ENCODE measurements around the gene DVL1. TPM values are rescaled to one million over a fixed set of nuclear protein-coding genes. Genes with fewer than 3 reads are reported as not detected.

DVL1 gene
- total RNA-seq, 1 donor from 2014 or later = 92.9 TPM

- H3K36me3 Mint-ChIP-seq (ENCODE audit: unreplicated experiment) = no peaks in the 10 kb centered on the region
- TF ChIP-seq CTCF (IDR thresholded peaks at IDR 0.05) = no peak
- no peak for DNase-seq (ENCODE audit: extremely low spot score, unreplicated experiment)
- no peaks in the 10 kb centered on the region for H3K9me3 Mint-ChIP-seq (ENCODE audit: unreplicated experiment)
- no peaks in the 10 kb centered on the region for H3K27me3 Mint-ChIP-seq (ENCODE audit: unreplicated experiment)
- peaks cover 26% of the 10 kb centered on the region for H3K4me1 Mint-ChIP-seq (ENCODE audit: unreplicated experiment)
- no peak overlapping the region for H3K4me3 Mint-ChIP-seq (ENCODE audit: unreplicated experiment)
- no peak overlapping the region for H3K27ac Mint-ChIP-seq (ENCODE audit: unreplicated experiment)
These were observed 19.7 kb downstream of the DVL1 start for GRCh38 chr1:1329304-1330210.

- Mint-ChIP-seq H3K27ac (ENCODE audit: unreplicated experiment) (no peak overlapping the region), H3K4me3 (ENCODE audit: unreplicated experiment) (no peak overlapping the region)
These were observed 21.0 kb downstream of the DVL1 start for GRCh38 chr1:1328254-1328653.

GRCh38 chr1:1327291-1327690, 21.9 kb downstream of the DVL1 start:
- DNase-seq (ENCODE audit: extremely low spot score, unreplicated experiment) = no peak
- H3K4me1 Mint-ChIP-seq (ENCODE audit: unreplicated experiment) = peaks cover 36% of the 10 kb centered on the region
- H3K27ac Mint-ChIP-seq (ENCODE audit: unreplicated experiment) = no peak overlapping the region
- no peak overlapping the region for H3K4me3 Mint-ChIP-seq (ENCODE audit: unreplicated experiment)
- no peaks in the 10 kb centered on the region for H3K36me3 Mint-ChIP-seq (ENCODE audit: unreplicated experiment)
- TF ChIP-seq CTCF (IDR thresholded peaks at IDR 0.05) = no peak
- no peaks in the 10 kb centered on the region for H3K27me3 Mint-ChIP-seq (ENCODE audit: unreplicated experiment)
- H3K9me3 Mint-ChIP-seq (ENCODE audit: unreplicated experiment) = no peaks in the 10 kb centered on the region

More at GRCh38 chr1:1328254-1328653, 21.0 kb downstream of the DVL1 start:
- H3K9me3 Mint-ChIP-seq (ENCODE audit: unreplicated experiment) = no peaks in the 10 kb centered on the region
- H3K36me3 Mint-ChIP-seq (ENCODE audit: unreplicated experiment) = no peaks in the 10 kb centered on the region
- DNase-seq (ENCODE audit: extremely low spot score, unreplicated experiment) = no peak
- H3K4me1 Mint-ChIP-seq (ENCODE audit: unreplicated experiment) = peaks cover 31% of the 10 kb centered on the region
- no peaks in the 10 kb centered on the region for H3K27me3 Mint-ChIP-seq (ENCODE audit: unreplicated experiment)
- no peak for TF ChIP-seq CTCF (IDR thresholded peaks at IDR 0.05)

GRCh38 chr1:1326075-1326605, 23.1 kb downstream of the DVL1 start:
- Mint-ChIP-seq H3K36me3 (ENCODE audit: unreplicated experiment) (no peaks in the 10 kb centered on the region), H3K27me3 (ENCODE audit: unreplicated experiment) (no peaks in the 10 kb centered on the region), H3K9me3 (ENCODE audit: unreplicated experiment) (no peaks in the 10 kb centered on the region), H3K4me1 (ENCODE audit: unreplicated experiment) (peaks cover 35% of the 10 kb centered on the region), H3K27ac (ENCODE audit: unreplicated experiment) (no peak overlapping the region), H3K4me3 (ENCODE audit: unreplicated experiment) (peak overlapping the region; percentile 68)
- no peak for DNase-seq (ENCODE audit: extremely low spot score, unreplicated experiment)
- no peak for TF ChIP-seq CTCF (IDR thresholded peaks at IDR 0.05)
